ENCODE measurements around the gene TTF1. TPM values are rescaled to one million over a fixed set of nuclear protein-coding genes. Genes with fewer than 3 reads are reported as not detected.

Gene TTF1
- total RNA-seq, 2 experiments from 2014 or later = 29.7 to 30.0 TPM

DNA sequence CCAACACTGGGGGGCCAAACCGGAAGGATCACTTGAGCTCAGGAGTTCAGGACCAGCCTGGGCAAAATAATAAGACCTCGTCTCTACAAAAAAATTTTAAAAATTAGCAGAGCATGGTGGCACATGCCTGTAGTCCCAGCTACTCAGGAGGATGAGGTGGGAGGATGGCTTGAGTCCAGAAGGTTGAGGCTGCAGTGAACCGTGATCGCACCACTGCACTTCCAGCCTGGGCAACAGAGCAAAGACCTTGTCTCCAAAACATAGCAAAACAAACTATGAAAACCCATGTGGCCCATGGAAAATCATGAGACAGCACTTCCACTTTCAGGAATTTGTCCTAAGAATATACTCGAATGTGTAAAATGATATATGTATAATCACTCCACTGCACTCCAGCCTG, 58.0 kb downstream of the TTF1 start:
- Mint-ChIP-seq H3K4me1 (peaks cover 46% of the 10 kb centered on the region), H3K36me3 (peaks cover 67% of the 10 kb centered on the region), H3K27ac (peak overlapping the region; percentile 94), H3K9me3 (ENCODE audit: low read depth) (no peaks in the 10 kb centered on the region), H3K27me3 (no peaks in the 10 kb centered on the region), H3K4me3 (no peak overlapping the region)
- CTCF ChIA-PET = interaction anchor here (1.9 kb wide), 1 partner anchor 90 kb away, joined by 4 read pairs; no protein-coding TSS in a partner anchor
- ATAC-seq (no peak), DNase-seq (no peak)

DNA sequence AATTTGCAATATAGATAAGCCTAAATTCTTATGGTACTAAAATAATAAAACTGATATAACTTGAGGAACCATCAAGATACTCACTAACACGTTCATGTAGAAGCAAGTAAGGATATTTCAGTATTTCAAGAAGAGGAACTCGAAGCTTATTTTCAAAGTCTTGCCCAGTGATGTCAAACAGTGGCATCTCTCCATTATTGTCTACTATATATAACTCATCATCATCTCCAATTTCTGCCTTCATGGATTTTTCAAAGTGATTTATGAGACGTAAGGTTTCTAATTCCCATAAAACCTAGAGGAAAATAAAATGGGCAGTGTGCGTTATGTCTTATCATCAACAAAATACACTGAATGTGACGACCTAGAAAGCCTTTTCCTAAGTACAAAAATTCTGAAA, 60.5 kb downstream of the TTF1 start:
- peaks cover 64% of the 10 kb centered on the region for H3K36me3 Mint-ChIP-seq
- no peaks in the 10 kb centered on the region for H3K9me3 Mint-ChIP-seq (ENCODE audit: low read depth)
- no peaks in the 10 kb centered on the region for H3K27me3 Mint-ChIP-seq
- no peak for ATAC-seq
- DNase-seq = no peak
- CTCF ChIA-PET = no interaction called here
- H3K4me3 Mint-ChIP-seq = no peak overlapping the region
- peaks cover 24% of the 10 kb centered on the region for H3K4me1 Mint-ChIP-seq
- no peak overlapping the region for H3K27ac Mint-ChIP-seq

GRCh38 chr9:132341177-132341840, 65.3 kb downstream of the TTF1 start:
- ATAC-seq (no peak), DNase-seq (no peak)
- H3K27me3 Mint-ChIP-seq = no peaks in the 10 kb centered on the region
- no peaks in the 10 kb centered on the region for H3K9me3 Mint-ChIP-seq (ENCODE audit: low read depth)
- peaks cover 72% of the 10 kb centered on the region for H3K36me3 Mint-ChIP-seq
- CTCF ChIA-PET = no interaction called here
- no peak overlapping the region for H3K27ac Mint-ChIP-seq
- H3K4me3 Mint-ChIP-seq = no peak overlapping the region
- H3K4me1 Mint-ChIP-seq = peaks cover 4% of the 10 kb centered on the region

GRCh38 chr9:132334364-132334763, 72.3 kb downstream of the TTF1 start:
- ATAC-seq = no peak
- H3K27me3 Mint-ChIP-seq = no peaks in the 10 kb centered on the region
- H3K4me1 Mint-ChIP-seq = peaks cover 2% of the 10 kb centered on the region
- H3K36me3 Mint-ChIP-seq = peaks cover 80% of the 10 kb centered on the region
- H3K27ac Mint-ChIP-seq = no peak overlapping the region
- DNase-seq = no peak
- H3K4me3 Mint-ChIP-seq = no peak overlapping the region
- CTCF ChIA-PET = no interaction called here
- H3K9me3 Mint-ChIP-seq (ENCODE audit: low read depth) = no peaks in the 10 kb centered on the region

DNA sequence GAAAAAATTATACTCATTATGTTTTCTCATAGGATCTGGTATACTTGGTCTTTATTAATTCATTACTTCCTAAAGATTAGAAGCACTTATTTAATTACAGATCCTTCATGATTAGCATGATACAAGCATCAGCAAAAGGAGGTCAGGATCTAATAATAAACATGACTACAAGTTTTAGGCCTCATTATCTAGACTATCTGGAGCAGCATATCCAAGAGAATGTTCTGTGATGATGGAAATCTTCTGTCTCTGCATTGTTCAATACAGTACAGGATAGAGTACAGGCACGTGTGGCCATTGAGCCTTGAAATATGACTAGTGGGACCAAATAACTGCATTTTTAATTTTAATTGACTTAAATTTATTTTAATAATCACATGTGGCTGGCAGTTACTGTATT, 73.1 kb downstream of the TTF1 start:
- Mint-ChIP-seq H3K4me3 (no peak overlapping the region), H3K9me3 (ENCODE audit: low read depth) (no peaks in the 10 kb centered on the region), H3K27ac (no peak overlapping the region), H3K36me3 (peaks cover 83% of the 10 kb centered on the region), H3K4me1 (peaks cover 4% of the 10 kb centered on the region), H3K27me3 (no peaks in the 10 kb centered on the region)
- CTCF ChIA-PET = no interaction called here
- ATAC-seq (no peak), DNase-seq (no peak)

- peaks cover 14% of the 10 kb centered on the region for H3K4me1 Mint-ChIP-seq
Observed at GRCh38 chr9:132328580-132328979, 78.1 kb downstream of the TTF1 start.

GRCh38 chr9:132327537-132327936, 79.1 kb downstream of the TTF1 start:
- Mint-ChIP-seq H3K4me1 (peaks cover 16% of the 10 kb centered on the region), H3K4me3 (no peak overlapping the region), H3K27ac (no peak overlapping the region), H3K36me3 (peaks cover 88% of the 10 kb centered on the region), H3K9me3 (ENCODE audit: low read depth) (no peaks in the 10 kb centered on the region), H3K27me3 (no peaks in the 10 kb centered on the region)
- ATAC-seq = no peak
- DNase-seq = no peak
- CTCF ChIA-PET = interaction anchor here (0.9 kb wide), 1 partner anchor 9 kb away, joined by 3 read pairs; no protein-coding TSS in a partner anchor

More at GRCh38 chr9:132328580-132328979, 78.1 kb downstream of the TTF1 start:
- peaks cover 87% of the 10 kb centered on the region for H3K36me3 Mint-ChIP-seq
- no peaks in the 10 kb centered on the region for H3K9me3 Mint-ChIP-seq (ENCODE audit: low read depth)
- no peak for ATAC-seq
- no peak overlapping the region for H3K27ac Mint-ChIP-seq
- no peak for DNase-seq
- CTCF ChIA-PET = no interaction called here
- no peaks in the 10 kb centered on the region for H3K27me3 Mint-ChIP-seq
- H3K4me3 Mint-ChIP-seq = no peak overlapping the region

Other genes starting within 250 kb of the TTF1 start
- 10 to 100 TPM in 1 of 2 experiments, 1 to 10 TPM in 1; 7.9 to 14.5 TPM for gene NTNG2, start 244.8 kb downstream of the TTF1 start, total RNA-seq
- gene SETX, start 51.9 kb downstream of the TTF1 start, total RNA-seq = 10 to 100 TPM; 58.8 to 70.5 TPM
- gene CFAP77, start 3.4 kb upstream of the TTF1 start, total RNA-seq = not detected
- gene BARHL1, start 175.8 kb upstream of the TTF1 start, total RNA-seq = not detected